Spinal cord (tissue), 10 donors: ENCODE measurements around the gene CCDC134. TPM values are rescaled to one million over a fixed set of nuclear protein-coding genes. Genes with fewer than 3 reads are reported as not detected.

Experiments
- DNase-seq, 6 donors: peaks; one replicate each; pipeline versions ENCODE4 v3.0.0 to v3.0.0-alpha.2; 2013 to 2015; ENCODE audit warnings: low spot score in 6 of 6, low read depth in 4 of 6
- H3K27ac ChIP-seq: one replicate; pipeline ENCODE4 v1.5.1; 2013; ENCODE audit warnings: low read depth, low read length, control low read depth
- H3K27me3 ChIP-seq: one replicate; pipeline ENCODE4 v1.6.1; 2013; ENCODE audit warnings: low read length; ENCODE audit not compliant: control insufficient read depth, insufficient read depth
- H3K36me3 ChIP-seq: one replicate; pipeline ENCODE4 v1.6.1; 2013; ENCODE audit warnings: low read length; ENCODE audit not compliant: control insufficient read depth, insufficient read depth
- H3K4me1 ChIP-seq: one replicate; pipeline ENCODE4 v1.6.1; 2013; ENCODE audit warnings: low read length; ENCODE audit not compliant: control insufficient read depth, insufficient read depth
- H3K4me3 ChIP-seq: one replicate; pipeline ENCODE4 v1.5.1; 2013; ENCODE audit warnings: low read depth, low read length, control low read depth
- H3K9me3 ChIP-seq: one replicate; pipeline ENCODE4 v1.6.1; 2013; ENCODE audit warnings: low read length; ENCODE audit not compliant: control insufficient read depth, insufficient read depth
- WGBS: methylation state at CpG from one replicate; pipeline ENCODE4 v1.1.5; 2013; ENCODE audit warnings: missing lambda C conversion rate; ENCODE audit not compliant: insufficient coverage; 5-methylcytosine and 5-hydroxymethylcytosine counted together
- polyA plus RNA-seq, 2 donors: library from polyadenylated mRNA; unstranded; fragments of 120-200 nt; gene quantifications; one replicate each; pipeline ENCODE4 v1.2.1, GENCODE V29; 2013; ENCODE audit not compliant: insufficient read length in 2 of 2
- total RNA-seq, 2 donors: library from RNA; depleted of rRNA in 1 of 2; stranded (reverse); fragments of 120-200 nt in 1 of 2; fragments of >200 nt in 1 of 2; gene quantifications; one replicate each; pipeline versions ENCODE4 v1.2.3 to v1.2.4, GENCODE V29; 2013 to 2014
- donor health status: healthy.

The CCDC134 gene
- total and polyA plus RNA-seq, 4 donors, result 5.8 to 12.6 (median 8.3) TPM

DNA sequence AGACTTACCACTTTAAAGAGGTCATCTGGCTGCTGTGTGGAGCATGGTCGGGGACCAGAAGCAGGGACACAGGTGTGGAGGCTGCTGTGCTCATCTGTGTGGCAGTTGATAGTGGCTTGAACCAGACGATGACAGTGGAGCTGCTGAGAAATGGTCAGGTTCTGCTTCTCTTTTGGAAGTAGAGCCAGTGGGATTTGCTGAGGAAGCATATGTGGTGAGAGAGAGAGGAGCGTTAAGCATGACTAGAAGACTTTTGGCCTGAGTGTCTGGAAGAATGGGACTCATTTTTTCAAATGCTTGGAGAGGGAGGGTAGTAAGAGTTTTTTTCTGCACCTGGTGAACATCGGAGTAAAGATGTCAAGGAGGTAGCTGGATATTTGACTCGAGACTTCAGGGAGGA, 20.0 kb downstream of the CCDC134 start:
- no peaks in the 10 kb centered on the region for H3K27me3 ChIP-seq
- H3K9me3 ChIP-seq, result no peaks in the 10 kb centered on the region
- H3K4me1 ChIP-seq, result peaks cover 7% of the 10 kb centered on the region
- 81% methylated on average over 5 of the region's 5 CpGs for WGBS
- no peak for DNase-seq
- H3K27ac ChIP-seq, result no peak overlapping the region
- H3K36me3 ChIP-seq, result peaks cover 28% of the 10 kb centered on the region
- H3K4me3 ChIP-seq, result no peak overlapping the region

DNA sequence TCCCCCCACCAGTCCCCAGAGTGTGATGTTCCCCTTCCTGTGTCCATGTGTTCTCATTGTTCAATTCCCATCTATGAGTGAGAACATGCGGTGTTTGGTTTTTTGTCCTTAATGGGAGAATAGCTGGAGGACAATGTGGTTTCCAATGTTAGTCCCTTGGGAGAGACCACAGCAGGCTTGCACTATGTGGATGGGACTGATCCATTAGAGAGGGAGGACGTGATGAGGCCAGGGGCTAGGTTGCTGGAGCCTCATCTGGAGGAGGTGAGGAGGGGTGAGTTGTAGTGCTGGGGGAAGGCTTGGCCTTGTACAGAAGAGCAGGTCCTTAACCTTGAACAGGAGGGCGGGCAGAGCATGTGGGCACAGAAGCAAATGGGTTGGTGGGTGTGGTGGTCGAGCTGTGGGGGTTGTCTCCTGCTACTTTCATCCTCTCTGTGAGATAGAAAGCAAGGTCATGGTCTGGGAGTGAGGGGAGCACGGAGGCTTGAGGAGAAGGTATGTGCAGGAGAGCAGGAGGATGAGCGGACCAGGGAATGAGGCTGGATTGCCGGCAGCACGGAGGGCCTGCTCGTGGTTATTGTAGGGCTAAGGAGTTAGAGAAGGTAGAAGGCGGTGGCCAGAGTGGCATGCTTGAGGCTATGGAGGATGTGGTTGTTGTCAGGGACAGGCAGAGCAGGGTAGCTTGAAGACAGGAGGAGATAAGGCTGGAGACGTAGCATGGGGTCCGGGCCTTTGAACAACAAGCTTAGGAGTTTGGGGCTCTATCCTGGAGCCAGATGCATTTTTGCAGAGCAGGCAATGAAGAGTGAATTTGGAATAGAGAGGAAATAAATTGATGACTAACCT, 21.2 kb downstream of the CCDC134 start:
- H3K27me3 ChIP-seq, result no peaks in the 10 kb centered on the region
- H3K4me3 ChIP-seq, result no peak overlapping the region
- no peak overlapping the region for H3K27ac ChIP-seq
- 83% methylated on average over 12 of the region's 12 CpGs for WGBS
- H3K9me3 ChIP-seq, result no peaks in the 10 kb centered on the region
- peaks cover 40% of the 10 kb centered on the region for H3K36me3 ChIP-seq
- DNase-seq, result no peak
- H3K4me1 ChIP-seq, result peaks cover 20% of the 10 kb centered on the region

DNA sequence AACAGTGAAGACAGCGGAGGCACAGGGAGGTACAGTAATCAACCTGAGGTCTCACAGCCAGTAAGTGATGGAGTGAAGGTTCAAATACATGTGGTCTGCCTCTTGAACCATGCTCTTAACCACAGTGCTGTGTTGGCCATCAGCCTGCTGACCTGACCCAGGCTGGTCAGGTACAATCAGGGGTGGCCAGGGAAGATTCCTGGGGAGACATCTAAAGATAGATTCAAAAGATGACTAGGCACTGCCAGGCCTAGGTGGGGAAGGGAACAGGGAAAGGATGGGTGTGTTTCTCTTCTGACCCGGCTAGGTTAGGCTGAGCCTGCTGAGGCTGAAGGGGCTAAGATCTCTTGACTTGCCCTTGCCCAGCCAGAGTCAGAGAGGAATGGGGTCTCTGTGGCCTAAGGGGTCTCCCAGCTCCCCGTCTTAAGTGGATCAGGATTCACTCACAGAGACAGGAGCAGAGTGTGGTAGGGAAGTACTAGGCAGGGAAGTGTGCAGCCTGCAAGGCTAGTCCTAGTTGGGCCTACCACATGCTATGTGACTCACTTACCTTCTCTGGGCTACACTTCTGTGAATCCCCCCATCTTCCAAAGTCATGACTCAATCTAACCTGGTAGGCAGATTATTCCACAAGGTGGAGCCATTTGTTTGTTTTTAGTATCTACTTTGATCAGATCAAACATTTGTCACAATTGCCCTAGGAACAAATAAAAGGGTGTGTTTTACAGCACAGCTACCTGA, 22.0 kb downstream of the CCDC134 start:
- no peaks in the 10 kb centered on the region for H3K27me3 ChIP-seq
- peaks cover 28% of the 10 kb centered on the region for H3K4me1 ChIP-seq
- no peaks in the 10 kb centered on the region for H3K9me3 ChIP-seq
- peak in 2 of 6 donors; percentile 69 to 77 for DNase-seq
- no peak overlapping the region for H3K27ac ChIP-seq
- no peak overlapping the region for H3K4me3 ChIP-seq
- peaks cover 42% of the 10 kb centered on the region for H3K36me3 ChIP-seq
- 75% methylated on average over 2 of the region's 3 CpGs for WGBS

DNA sequence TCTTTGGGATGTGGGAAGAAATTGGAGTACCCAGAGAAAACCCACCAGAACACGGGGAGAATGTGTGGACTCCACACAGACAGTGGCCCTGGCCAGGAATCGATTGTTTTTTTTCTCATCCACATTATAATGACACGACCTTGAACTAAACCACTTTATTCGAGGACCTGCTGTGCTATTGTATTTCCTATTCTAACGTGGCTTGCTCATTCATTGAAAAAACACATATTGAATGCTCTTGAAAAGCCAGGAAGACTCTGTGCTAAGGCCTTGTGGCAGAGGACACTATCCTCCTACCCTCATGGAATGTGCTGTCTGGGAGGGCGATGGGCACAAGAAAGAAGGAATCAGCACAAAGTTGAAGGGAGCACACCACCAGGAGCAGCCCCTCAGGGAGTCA, 23.3 kb downstream of the CCDC134 start:
- WGBS, result 59% methylated on average over 5 of the region's 6 CpGs
- Histone ChIP-seq H3K4me1 (peaks cover 38% of the 10 kb centered on the region), H3K27ac (no peak overlapping the region), H3K4me3 (no peak overlapping the region), H3K9me3 (no peaks in the 10 kb centered on the region), H3K36me3 (peaks cover 42% of the 10 kb centered on the region), H3K27me3 (no peaks in the 10 kb centered on the region)
- no peak for DNase-seq

DNA sequence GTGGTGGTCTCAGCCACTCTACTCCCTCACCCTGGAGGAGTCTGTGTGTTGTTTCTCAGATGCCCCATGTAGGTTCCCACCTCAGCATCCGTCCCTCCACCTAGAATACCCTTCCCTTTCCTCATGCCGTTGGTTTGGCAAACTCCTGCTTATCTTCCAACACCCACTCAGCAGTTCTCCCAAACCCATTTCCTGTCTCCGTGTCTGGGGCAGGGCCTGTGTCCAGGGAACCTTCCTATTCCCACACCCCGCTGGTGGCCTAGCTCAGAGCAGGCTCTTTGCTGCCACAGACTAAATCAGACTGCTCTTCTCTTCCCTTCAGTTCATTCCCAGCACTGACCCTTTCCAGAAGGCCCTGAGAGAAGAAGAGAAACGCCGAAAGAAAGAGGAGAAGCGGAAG, 24.9 kb downstream of the CCDC134 start:
- Histone ChIP-seq H3K27ac (peak overlapping the region; percentile 61), H3K36me3 (peaks cover 32% of the 10 kb centered on the region), H3K4me1 (peaks cover 38% of the 10 kb centered on the region), H3K9me3 (no peaks in the 10 kb centered on the region), H3K27me3 (no peaks in the 10 kb centered on the region), H3K4me3 (no peak overlapping the region)
- no peak for DNase-seq
- WGBS, result 79% methylated on average over 5 of the region's 7 CpGs

DNA sequence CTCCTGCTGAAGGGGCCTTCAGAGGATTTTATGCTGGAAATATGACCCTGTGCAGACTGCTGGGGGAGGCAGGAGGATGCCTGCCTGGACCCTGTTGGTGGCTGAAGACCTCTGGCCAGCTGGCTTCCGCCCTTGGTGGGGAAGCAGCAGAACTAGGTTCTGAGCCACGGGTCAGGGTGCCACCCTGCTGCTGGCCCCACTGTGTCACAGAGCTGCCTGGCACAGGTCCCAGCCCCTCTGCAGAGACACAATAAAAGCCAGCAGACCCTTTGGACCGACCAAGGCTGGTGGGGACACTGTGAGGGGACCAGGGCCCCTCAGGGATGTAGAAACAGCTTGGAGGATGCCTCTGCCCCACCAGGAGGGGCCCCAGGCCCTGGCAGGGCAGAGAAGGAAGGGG, 25.5 kb downstream of the CCDC134 start:
- Histone ChIP-seq H3K27me3 (no peaks in the 10 kb centered on the region), H3K4me3 (no peak overlapping the region), H3K4me1 (peaks cover 39% of the 10 kb centered on the region), H3K36me3 (peaks cover 32% of the 10 kb centered on the region), H3K9me3 (no peaks in the 10 kb centered on the region), H3K27ac (peak overlapping the region; percentile 61)
- WGBS, result 37% methylated on average over 3 of the region's 3 CpGs
- no peak for DNase-seq

GRCh38 chr22:41826430-41827383, 26.2 kb downstream of the CCDC134 start:
- DNase-seq, result no peak
- peak overlapping the region; percentile 61 for H3K27ac ChIP-seq

GRCh38 chr22:41827671-41828070, 27.2 kb downstream of the CCDC134 start:
- no peak for DNase-seq
- no peak overlapping the region for H3K4me3 ChIP-seq
- H3K27ac ChIP-seq, result no peak overlapping the region
- H3K27me3 ChIP-seq, result no peaks in the 10 kb centered on the region
- H3K9me3 ChIP-seq, result no peaks in the 10 kb centered on the region
- H3K36me3 ChIP-seq, result peaks cover 26% of the 10 kb centered on the region
- peaks cover 49% of the 10 kb centered on the region for H3K4me1 ChIP-seq
- WGBS, result 62% methylated on average over 5 of the region's 6 CpGs

More at GRCh38 chr22:41826430-41827383, 26.2 kb downstream of the CCDC134 start:
- peaks cover 29% of the 10 kb centered on the region for H3K36me3 ChIP-seq
- no peaks in the 10 kb centered on the region for H3K27me3 ChIP-seq
- H3K4me1 ChIP-seq, result peaks cover 44% of the 10 kb centered on the region
- 71% methylated on average over 4 of the region's 11 CpGs for WGBS
- H3K9me3 ChIP-seq, result no peaks in the 10 kb centered on the region
- H3K4me3 ChIP-seq, result no peak overlapping the region

DNA sequence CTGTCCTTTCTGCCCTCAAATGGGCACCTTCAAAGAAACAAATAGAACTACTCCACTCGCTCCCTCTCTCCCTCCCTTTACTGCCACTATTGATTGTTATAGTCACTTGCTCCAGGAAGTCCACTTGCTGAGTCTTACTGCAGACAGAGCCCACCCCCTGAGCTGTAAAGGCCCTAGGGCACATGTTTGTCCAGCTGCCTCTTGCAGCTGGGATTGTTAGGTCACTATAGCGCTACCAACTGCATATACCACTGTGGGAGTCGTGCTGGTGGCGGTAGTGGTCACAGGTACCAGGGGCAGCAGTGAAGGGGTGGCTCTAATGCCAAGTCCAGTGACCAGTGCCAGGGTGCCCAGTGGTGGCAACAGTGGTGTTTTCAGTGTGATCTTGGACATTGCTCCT, 28.0 kb downstream of the CCDC134 start:
- peaks cover 26% of the 10 kb centered on the region for H3K36me3 ChIP-seq
- no peaks in the 10 kb centered on the region for H3K9me3 ChIP-seq
- H3K27me3 ChIP-seq, result no peaks in the 10 kb centered on the region
- peaks cover 49% of the 10 kb centered on the region for H3K4me1 ChIP-seq
- WGBS, result 73% methylated on average over 4 of the region's 4 CpGs
- no peak overlapping the region for H3K27ac ChIP-seq
- DNase-seq, result no peak
- no peak overlapping the region for H3K4me3 ChIP-seq
